ENCODE results near the gene CAMKMT.

The CAMKMT gene

GRCh38 chr2:44801841-44802776 is 440.4 kb downstream of the CAMKMT start:
- DNase-seq (ENCODE audit: low read depth) = no peak

- DNase-seq (ENCODE audit: low read depth) = no peak
These were observed 441.2 kb downstream of the CAMKMT start for GRCh38 chr2:44802777-44803424.

GRCh38 chr2:44804406-44805265 is 442.9 kb downstream of the CAMKMT start:
- DNase-seq (ENCODE audit: low read depth) = no peak

- no peak for DNase-seq (ENCODE audit: low read depth)
These were observed 443.9 kb downstream of the CAMKMT start for GRCh38 chr2:44805401-44806235.

GRCh38 chr2:44807201-44808025 is 445.7 kb downstream of the CAMKMT start:
- no peak for DNase-seq (ENCODE audit: low read depth)

GRCh38 chr2:44810892-44811530 is 449.3 kb downstream of the CAMKMT start:
- DNase-seq (ENCODE audit: low read depth) = no peak

GRCh38 chr2:44813165-44813564 is 451.4 kb downstream of the CAMKMT start:
- DNase-seq (ENCODE audit: low read depth) = no peak

GRCh38 chr2:44813658-44814057 is 451.9 kb downstream of the CAMKMT start:
- DNase-seq (ENCODE audit: low read depth) = no peak

- DNase-seq (ENCODE audit: low read depth) = no peak
These were observed 455.5 kb downstream of the CAMKMT start for GRCh38 chr2:44817256-44817655.

GRCh38 chr2:44817673-44818335 is 456.1 kb downstream of the CAMKMT start:
- no peak for DNase-seq (ENCODE audit: low read depth)

- DNase-seq (ENCODE audit: low read depth) = no peak
These were observed 457.3 kb downstream of the CAMKMT start for GRCh38 chr2:44819061-44819460.

- no peak for DNase-seq (ENCODE audit: low read depth)
These were observed 459.8 kb downstream of the CAMKMT start for GRCh38 chr2:44821500-44821899.

GRCh38 chr2:44822174-44822573 is 460.4 kb downstream of the CAMKMT start:
- DNase-seq (ENCODE audit: low read depth) = no peak

Measured in activated T-helper 1 cell treated with Interleukin-2 at 50 U/mL for 16 hours (primary cell).